Peyer's patch (tissue), 4 donors: ENCODE data around the gene TCEAL4. TPM values are rescaled to one million over a fixed set of nuclear protein-coding genes. Genes with fewer than 3 reads are reported as not detected.
"Not testable (repeated sequence)": the region's sequence is repeated elsewhere in the genome, so short reads cannot be mapped to it uniquely, and the experiment has no call there.

Experiments
- DNase-seq, 3 donors: peaks; one replicate each; pipeline ENCODE4 v3.0.0-alpha.2; 2017 to 2019
- H3K27ac ChIP-seq, 4 donors: fragments of 200-600 bp; sonication (generic); one replicate each; pipeline ENCODE4 v1.5.1; 2016 to 2019
- H3K27me3 ChIP-seq, 2 donors: fragments of 200-600 bp; sonication (generic); one replicate each; pipeline ENCODE4 v1.5.1; 2019
- H3K36me3 ChIP-seq, 3 donors: fragments of 200-600 bp; sonication (generic); one replicate each; pipeline ENCODE4 v1.5.1; 2016 to 2019
- H3K4me1 ChIP-seq, 4 donors: fragments of 200-600 bp; sonication (generic); one replicate each; pipeline ENCODE4 v1.5.1; 2016 to 2019
- H3K4me3 ChIP-seq, 4 donors: fragments of 200-600 bp; sonication (generic); 1 replicate in 3 of 4; 2 replicates in 1 of 4; pipeline ENCODE4 v1.5.1; 2016 to 2019; ENCODE audit warnings: mild to moderate bottlenecking in 1 of 4
- H3K9me3 ChIP-seq, 4 donors: fragments of 200-600 bp; sonication (generic); one replicate each; pipeline ENCODE4 v1.5.1; 2016 to 2019; ENCODE audit warnings: mild to moderate bottlenecking in 1 of 4
- POLR2A ChIP-seq, 2 donors: fragments of 450-650 bp; IDR thresholded peaks; one replicate each; pipeline ENCODE4 v1.5.1; 2017; ENCODE audit warnings: antibody characterized with exemption in 2 of 2, mild to moderate bottlenecking in 2 of 2, moderate library complexity in 2 of 2
- total RNA-seq, 4 donors: library from RNA; depleted of rRNA; stranded (reverse); fragments of >200 nt; gene quantifications; one replicate each; pipeline ENCODE4 v1.1.0, GENCODE V29; 2016
- TF ChIP-seq, protein P1 (sequence below), 6 experiments: fragments of 450-650 bp in 4 of 6; fragments of 200-600 bp in 2 of 6; sonication (generic) in 1 of 6; IDR thresholded peaks; one replicate each; pipeline ENCODE4 v1.5.1; 2017 to 2019; ENCODE audit warnings: antibody characterized with exemption in 6 of 6, mild to moderate bottlenecking in 3 of 6, moderate library complexity in 1 of 6

Gene TCEAL4
- total RNA-seq, 4 donors from 2014 or later = 11.5 to 94.9 (median 18.8) TPM

DNA sequence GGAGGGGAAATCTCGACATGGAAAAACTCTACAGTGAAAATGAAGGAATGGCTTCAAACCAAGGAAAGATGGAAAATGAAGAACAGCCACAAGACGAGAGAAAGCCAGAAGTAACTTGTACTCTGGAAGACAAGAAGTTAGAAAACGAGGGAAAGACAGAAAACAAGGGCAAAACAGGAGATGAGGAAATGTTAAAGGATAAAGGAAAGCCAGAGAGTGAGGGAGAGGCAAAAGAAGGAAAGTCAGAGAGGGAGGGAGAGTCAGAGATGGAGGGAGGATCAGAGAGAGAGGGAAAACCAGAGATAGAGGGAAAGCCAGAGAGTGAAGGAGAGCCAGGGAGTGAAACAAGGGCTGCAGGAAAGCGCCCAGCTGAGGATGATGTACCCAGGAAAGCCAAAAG, 1.3 kb downstream of the TCEAL4 start:
- H3K27me3 ChIP-seq = no peaks in the 10 kb centered on the region
- H3K27ac ChIP-seq = peak overlapping the region in 1 of 4 donors; percentile 79
- H3K4me1 ChIP-seq = no peaks in the 10 kb centered on the region
- no peak for DNase-seq
- H3K9me3 ChIP-seq = no peaks in the 10 kb centered on the region
- no peaks in the 10 kb centered on the region for H3K36me3 ChIP-seq
- H3K4me3 ChIP-seq = no peak overlapping the region
- TF ChIP-seq POLR2A (IDR thresholded peaks at IDR 0.05) = no peak
- TF ChIP-seq, protein P1, sequence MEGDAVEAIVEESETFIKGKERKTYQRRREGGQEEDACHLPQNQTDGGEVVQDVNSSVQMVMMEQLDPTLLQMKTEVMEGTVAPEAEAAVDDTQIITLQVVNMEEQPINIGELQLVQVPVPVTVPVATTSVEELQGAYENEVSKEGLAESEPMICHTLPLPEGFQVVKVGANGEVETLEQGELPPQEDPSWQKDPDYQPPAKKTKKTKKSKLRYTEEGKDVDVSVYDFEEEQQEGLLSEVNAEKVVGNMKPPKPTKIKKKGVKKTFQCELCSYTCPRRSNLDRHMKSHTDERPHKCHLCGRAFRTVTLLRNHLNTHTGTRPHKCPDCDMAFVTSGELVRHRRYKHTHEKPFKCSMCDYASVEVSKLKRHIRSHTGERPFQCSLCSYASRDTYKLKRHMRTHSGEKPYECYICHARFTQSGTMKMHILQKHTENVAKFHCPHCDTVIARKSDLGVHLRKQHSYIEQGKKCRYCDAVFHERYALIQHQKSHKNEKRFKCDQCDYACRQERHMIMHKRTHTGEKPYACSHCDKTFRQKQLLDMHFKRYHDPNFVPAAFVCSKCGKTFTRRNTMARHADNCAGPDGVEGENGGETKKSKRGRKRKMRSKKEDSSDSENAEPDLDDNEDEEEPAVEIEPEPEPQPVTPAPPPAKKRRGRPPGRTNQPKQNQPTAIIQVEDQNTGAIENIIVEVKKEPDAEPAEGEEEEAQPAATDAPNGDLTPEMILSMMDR (IDR thresholded peaks at IDR 0.05) = no peak

DNA sequence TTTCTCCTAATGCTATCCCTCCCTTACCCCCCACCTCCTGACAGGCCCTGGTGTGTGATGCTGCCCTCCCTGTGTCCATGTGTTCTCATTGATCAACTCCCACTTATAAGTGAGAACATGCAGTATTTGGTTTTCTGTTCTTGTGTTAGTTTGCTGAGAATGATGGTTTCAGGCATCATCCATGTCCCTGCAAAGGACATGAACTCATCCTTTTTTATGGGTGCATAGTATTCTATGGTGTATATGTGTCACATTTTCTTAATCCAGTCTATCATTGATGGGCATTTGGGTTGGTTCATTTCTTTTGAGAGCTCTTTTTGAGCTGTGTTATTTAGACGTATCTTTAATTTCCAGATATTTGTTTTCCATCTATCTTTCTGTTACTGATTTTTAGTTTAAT, 7.0 kb downstream of the TCEAL4 start:
- not testable (repeated sequence) for DNase-seq, H3K36me3 ChIP-seq, H3K27me3 ChIP-seq, H3K9me3 ChIP-seq, H3K4me3 ChIP-seq, H3K4me1 ChIP-seq, H3K27ac ChIP-seq

DNA sequence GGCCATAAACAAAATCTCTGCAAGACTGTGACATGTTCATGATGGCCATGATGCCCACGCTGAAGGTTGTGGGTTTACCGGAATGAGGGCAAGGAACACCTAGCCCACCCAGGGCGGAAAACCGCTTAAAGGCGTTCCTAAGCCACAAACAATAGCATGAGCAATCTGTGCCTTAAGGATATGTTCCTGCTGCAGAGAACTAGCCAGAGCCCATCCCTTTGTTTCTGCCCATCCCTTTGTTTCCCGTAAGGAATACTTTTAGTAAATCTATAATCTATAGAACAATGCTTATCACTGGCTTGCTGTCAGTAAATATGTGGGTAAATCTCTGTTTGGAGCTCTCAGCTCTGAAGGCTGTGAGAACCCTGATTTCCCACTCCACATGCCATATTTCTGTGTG, 9.9 kb downstream of the TCEAL4 start:
- not testable (repeated sequence) for H3K9me3 ChIP-seq, DNase-seq, H3K27me3 ChIP-seq, H3K36me3 ChIP-seq, H3K4me1 ChIP-seq, H3K4me3 ChIP-seq, H3K27ac ChIP-seq

DNA sequence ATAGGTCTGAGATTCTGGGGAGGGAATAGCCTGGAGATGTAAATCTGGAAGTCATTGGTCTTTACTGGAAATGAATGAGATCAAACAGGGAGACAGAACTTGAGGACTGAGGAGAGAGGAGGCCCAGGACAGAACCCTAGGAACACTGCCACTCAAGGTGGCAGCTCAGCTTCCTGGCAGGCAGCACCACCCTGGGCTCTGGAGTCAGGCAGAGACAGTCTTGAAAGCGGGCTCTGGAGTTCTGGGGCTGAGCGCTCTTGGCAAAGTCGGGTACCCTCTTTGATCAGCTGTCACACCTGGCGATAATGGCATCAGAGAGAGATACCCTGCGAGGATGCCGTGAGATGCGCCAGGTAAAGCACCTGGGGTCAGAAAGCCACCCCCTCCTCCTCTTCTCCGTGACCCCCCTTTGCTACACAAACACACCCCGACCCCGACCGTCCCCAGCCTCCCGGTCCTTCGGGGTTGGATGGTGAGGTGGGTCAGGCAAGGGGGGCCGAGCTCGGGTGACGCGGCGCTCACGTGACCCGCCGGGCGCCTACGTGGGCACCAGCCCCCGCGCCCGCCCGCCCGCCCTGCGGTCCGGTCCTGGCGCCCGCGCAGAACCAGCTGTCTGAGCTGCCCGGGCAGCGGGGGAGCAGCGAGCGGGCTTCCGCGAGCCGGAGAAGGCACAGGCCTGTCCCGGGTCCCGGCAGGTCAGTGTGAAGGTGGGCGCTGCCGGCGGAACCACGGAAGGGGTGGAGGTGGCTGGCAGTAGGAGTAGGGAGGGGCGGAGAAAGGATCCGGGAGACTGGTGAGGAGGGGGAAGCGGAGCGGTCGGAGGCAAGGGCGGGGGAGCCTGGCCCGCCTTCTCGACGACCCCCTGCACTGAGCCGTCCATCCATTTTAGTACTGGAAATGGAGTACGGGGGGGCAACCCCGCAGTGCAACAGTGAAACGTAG, 22.3 kb downstream of the TCEAL4 start, which contains the start of gene TCEAL3:
TCEAL3 (plus strand) TSS at position 600 of the 942 bp plus-strand sequence. CDS start 1,102 bp downstream, outside the sequence.
- H3K27me3 ChIP-seq = no peaks in the 10 kb centered on the region

DNA sequence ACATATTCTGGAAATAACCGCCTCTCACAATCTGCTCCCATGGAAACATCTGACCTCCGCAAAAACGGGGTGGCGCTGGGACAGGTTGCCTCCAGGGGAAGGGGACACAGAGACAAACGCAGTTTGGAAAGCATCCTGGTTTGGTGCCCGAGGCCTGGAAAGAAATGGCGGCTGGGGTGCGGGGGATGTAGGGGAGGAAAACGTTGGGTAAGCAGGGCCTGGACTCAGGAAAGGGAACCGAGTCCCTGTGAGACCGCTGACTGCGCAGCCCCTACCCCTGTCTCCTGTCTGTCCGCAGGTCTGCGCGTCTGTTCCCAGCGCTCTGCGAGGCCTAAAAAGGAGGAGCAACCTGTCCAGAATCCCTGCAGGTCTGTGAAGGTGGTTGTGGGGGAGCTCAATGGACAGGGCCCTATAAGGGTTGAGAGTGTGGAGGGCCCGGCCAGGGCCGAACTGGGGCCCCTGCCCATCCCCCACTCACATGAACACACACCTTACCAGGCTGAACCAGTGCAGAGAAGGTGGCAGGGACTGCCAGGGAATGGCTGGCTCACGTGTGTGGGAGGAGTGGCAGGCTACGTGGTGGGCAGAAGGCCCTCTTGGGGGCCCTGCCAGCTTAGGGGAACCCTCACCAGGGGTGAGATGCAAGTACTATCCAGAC, 23.1 kb downstream of the TCEAL4 start:
- peak overlapping the region; percentile 55 to 72 (median 60) for H3K4me3 ChIP-seq
- no peak for DNase-seq
- H3K36me3 ChIP-seq = no peaks in the 10 kb centered on the region
- H3K9me3 ChIP-seq = no peaks in the 10 kb centered on the region
- H3K27ac ChIP-seq = peak overlapping the region; percentile 76 to 87 (median 78)
- H3K27me3 ChIP-seq = no peaks in the 10 kb centered on the region
- H3K4me1 ChIP-seq = no peaks in the 10 kb centered on the region
- no peak for TF ChIP-seq POLR2A (IDR thresholded peaks at IDR 0.05)
- TF ChIP-seq, protein P1 (IDR thresholded peaks at IDR 0.05) = no peak

More for the DNA sequence above, 22.3 kb downstream of the TCEAL4 start, which contains the start of gene TCEAL3:
- H3K36me3 ChIP-seq = no peaks in the 10 kb centered on the region
- H3K4me3 ChIP-seq = peak within 1 kb of the TSS; percentile 55 to 72 (median 60)
- no peaks in the 10 kb centered on the region for H3K9me3 ChIP-seq
- peak within 1 kb of the TSS; percentile 76 to 87 (median 78) for H3K27ac ChIP-seq
- H3K4me1 ChIP-seq = no peaks in the 10 kb centered on the region
- peak; percentile 57 to 70 (median 59) for DNase-seq
- TF ChIP-seq POLR2A (IDR thresholded peaks at IDR 0.05) = no peak
- TF ChIP-seq, protein P1 (IDR thresholded peaks at IDR 0.05) = no peak

DNA sequence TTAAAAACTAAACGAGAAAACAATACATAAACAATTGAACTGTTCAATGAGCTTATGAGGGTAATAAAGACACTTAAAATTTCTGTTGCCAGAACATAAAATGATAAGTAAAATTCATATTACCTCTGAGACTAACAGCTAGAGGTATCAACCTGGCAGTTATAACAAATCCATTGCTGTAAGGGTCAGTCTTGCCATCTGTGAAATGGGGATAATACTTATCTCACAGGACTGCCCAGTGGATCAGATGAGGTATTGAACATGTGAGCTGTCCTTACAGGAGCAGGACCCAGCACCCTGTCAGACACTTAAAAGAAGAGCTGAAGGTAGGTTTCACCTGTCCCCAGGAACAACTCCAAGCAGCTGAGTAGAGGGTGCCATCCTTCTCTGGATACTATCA, 25.0 kb downstream of the TCEAL4 start:
- no peak for DNase-seq
- H3K4me1 ChIP-seq = no peaks in the 10 kb centered on the region
- no peaks in the 10 kb centered on the region for H3K27me3 ChIP-seq
- H3K27ac ChIP-seq = no peak overlapping the region
- H3K36me3 ChIP-seq = no peaks in the 10 kb centered on the region
- no peak overlapping the region for H3K4me3 ChIP-seq
- H3K9me3 ChIP-seq = no peaks in the 10 kb centered on the region
- no peak for TF ChIP-seq POLR2A (IDR thresholded peaks at IDR 0.05)
- TF ChIP-seq, protein P1 (IDR thresholded peaks at IDR 0.05) = no peak
